Ishikawa (cell line): Measurements from ENCODE around the gene CAMTA1.

Experiments
- CEBPB ChIP-seq: IDR thresholded peaks from 2 replicates; pipeline ENCODE4 v1.6.1; 2012
- CREB1 ChIP-seq: IDR thresholded peaks from 2 replicates; pipeline ENCODE4 v1.6.1; 2012; ENCODE audit warnings: low read depth
- EGR1 ChIP-seq: IDR thresholded peaks from 2 replicates; pipeline ENCODE4 v1.6.1; 2012
- EP300 ChIP-seq: IDR thresholded peaks from 2 replicates; pipeline ENCODE4 v1.6.1; 2012; ENCODE audit warnings: borderline replicate concordance
- FOXM1 ChIP-seq: IDR thresholded peaks from 2 replicates; pipeline ENCODE4 v1.6.1; 2012; ENCODE audit warnings: low read depth, borderline replicate concordance
- MAX ChIP-seq: IDR thresholded peaks from 2 replicates; pipeline ENCODE4 v1.6.1; 2012
- NFIC ChIP-seq: IDR thresholded peaks from 2 replicates; pipeline ENCODE4 v1.6.1; 2012
- RAD21 ChIP-seq: IDR thresholded peaks from 2 replicates; pipeline ENCODE4 v1.6.1; 2012; ENCODE audit warnings: low read depth
- REST ChIP-seq: IDR thresholded peaks from 2 replicates; pipeline ENCODE4 v1.6.1; 2012; ENCODE audit warnings: low read depth, mild to moderate bottlenecking
- TAF1 ChIP-seq: IDR thresholded peaks from 2 replicates; pipeline ENCODE4 v1.6.1; 2012; ENCODE audit warnings: low read depth, mild to moderate bottlenecking
- TCF12 ChIP-seq: IDR thresholded peaks from 2 replicates; pipeline ENCODE4 v1.6.1; 2012; ENCODE audit warnings: low read depth
- TEAD4 ChIP-seq: IDR thresholded peaks from 2 replicates; pipeline ENCODE4 v1.6.1; 2012
- USF1 ChIP-seq: IDR thresholded peaks from 2 replicates; pipeline ENCODE4 v1.6.1; 2012
- YY1 ChIP-seq: IDR thresholded peaks from 2 replicates; pipeline ENCODE4 v1.6.1; 2012; ENCODE audit warnings: low read depth
- ZBTB7A ChIP-seq: IDR thresholded peaks from 2 replicates; pipeline ENCODE4 v1.6.1; 2012; ENCODE audit warnings: low read depth

The CAMTA1 gene

GRCh38 chr1:7534061-7534825 is 749.0 kb downstream of the CAMTA1 start:
- TF ChIP-seq RAD21 = no peak
- TF ChIP-seq USF1 = no peak
- TF ChIP-seq EP300 = no peak
- no peak for TF ChIP-seq EGR1
- no peak for TF ChIP-seq TAF1
- no peak for TF ChIP-seq FOXM1
- no peak for TF ChIP-seq YY1
- no peak for TF ChIP-seq NFIC
- TF ChIP-seq MAX = no peak
- no peak for TF ChIP-seq CEBPB

- TF ChIP-seq ZBTB7A (no peak), TEAD4 (no peak), NFIC (no peak), CREB1 (no peak), TCF12 (no peak), REST (no peak), EGR1 (no peak), TAF1 (no peak), CEBPB (no peak), MAX (no peak)
These were observed 749.8 kb downstream of the CAMTA1 start for GRCh38 chr1:7535016-7535415.

- no peak for TF ChIP-seq EP300
- no peak for TF ChIP-seq TAF1
- no peak for TF ChIP-seq NFIC
- TF ChIP-seq ZBTB7A = no peak
- no peak for TF ChIP-seq MAX
- no peak for TF ChIP-seq TEAD4
- no peak for TF ChIP-seq CEBPB
- TF ChIP-seq TCF12 = no peak
- TF ChIP-seq REST = no peak
- no peak for TF ChIP-seq EGR1
- TF ChIP-seq RAD21 = no peak
- TF ChIP-seq FOXM1 = no peak
- TF ChIP-seq CREB1 = no peak
These were observed 751.0 kb downstream of the CAMTA1 start for GRCh38 chr1:7535934-7536878.

GRCh38 chr1:7536891-7537591 is 751.8 kb downstream of the CAMTA1 start:
- no peak for TF ChIP-seq RAD21
- TF ChIP-seq YY1 = no peak
- no peak for TF ChIP-seq MAX
- TF ChIP-seq TAF1 = no peak
- TF ChIP-seq NFIC = no peak
- TF ChIP-seq TCF12 = no peak
- no peak for TF ChIP-seq EP300
- TF ChIP-seq USF1 = no peak
- TF ChIP-seq CEBPB = no peak
- no peak for TF ChIP-seq FOXM1
- TF ChIP-seq EGR1 = no peak
- no peak for TF ChIP-seq CREB1
